PFSK-1 (cell line): Measurements from ENCODE around the gene SLC37A2.

Experiments
- FOXP2 ChIP-seq: optimal IDR thresholded peaks from 2 replicates; pipeline ENCODE3; 2011; ENCODE audit warnings: borderline replicate concordance, control low read depth, inconsistent platforms; ENCODE audit not compliant: insufficient read depth; ENCODE audit errors: extremely low read length, extremely low read depth
- POLR2AphosphoS5 ChIP-seq: IDR thresholded peaks from 2 replicates; pipeline ENCODE4 v1.6.1; 2012; ENCODE audit warnings: low read depth, mild to moderate bottlenecking, control low read depth, low read length, moderate library complexity
- SIN3A ChIP-seq: IDR thresholded peaks from 2 replicates; pipeline ENCODE4 v1.6.1; 2012; ENCODE audit warnings: mild to moderate bottlenecking, low read length, moderate library complexity, borderline replicate concordance; ENCODE audit not compliant: insufficient read depth
- TAF1 ChIP-seq: IDR thresholded peaks from 2 replicates; pipeline ENCODE4 v1.6.1; 2012; ENCODE audit warnings: low read length, control low read depth, borderline replicate concordance; ENCODE audit not compliant: insufficient read depth
- TF ChIP-seq, protein P1 (sequence below), 2 experiments: IDR thresholded peaks; 2 replicates each; pipeline versions ENCODE4 v1.6.1 to v1.8.0; 2011 to 2012; ENCODE audit warnings: low read depth in 2 of 2, low read length in 2 of 2, control low read depth in 1 of 2, inconsistent platforms in 1 of 2, mild to moderate bottlenecking in 1 of 2, moderate library complexity in 1 of 2; ENCODE audit not compliant: insufficient read depth in 1 of 2

The SLC37A2 gene

DNA sequence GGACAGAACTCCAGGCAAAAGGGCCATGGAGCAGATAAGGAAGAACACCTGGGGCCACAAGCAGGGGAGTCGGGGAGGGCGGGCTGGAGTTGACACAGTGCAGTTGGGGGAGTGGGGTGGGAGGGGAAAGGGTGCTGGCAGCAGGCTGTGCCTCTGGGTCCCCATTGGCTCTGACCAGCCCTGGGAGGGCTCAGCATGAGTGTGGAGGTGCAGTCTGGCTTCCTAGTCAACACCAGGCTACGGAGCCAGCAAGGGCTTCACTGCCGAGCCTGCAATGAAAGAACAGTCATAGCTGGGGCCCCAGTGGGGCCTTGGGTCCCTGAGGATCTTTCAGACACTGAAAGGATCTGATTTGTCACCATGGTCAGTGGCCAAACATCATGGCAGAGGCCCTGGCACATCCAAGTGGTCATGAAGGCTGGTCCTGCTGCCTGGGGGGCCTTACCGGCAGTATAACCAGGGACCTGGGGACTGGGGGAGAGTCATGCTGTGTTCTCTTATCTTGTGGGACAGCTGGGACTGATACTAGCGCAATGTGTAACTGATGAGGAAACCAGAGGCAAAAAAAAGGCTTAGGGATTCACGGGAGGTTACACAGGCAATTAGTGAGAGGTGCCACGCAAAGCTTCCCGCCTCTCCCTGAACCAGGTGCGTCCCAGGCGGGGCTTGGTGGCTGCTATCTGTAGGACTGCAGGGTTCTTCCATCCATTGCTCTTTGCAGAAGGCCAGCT is 11.6 kb downstream of the SLC37A2 start:
- no peak for TF ChIP-seq SIN3A
- no peak for TF ChIP-seq FOXP2
- no peak for TF ChIP-seq POLR2AphosphoS5
- TF ChIP-seq TAF1, result no peak
- TF ChIP-seq, protein P1, sequence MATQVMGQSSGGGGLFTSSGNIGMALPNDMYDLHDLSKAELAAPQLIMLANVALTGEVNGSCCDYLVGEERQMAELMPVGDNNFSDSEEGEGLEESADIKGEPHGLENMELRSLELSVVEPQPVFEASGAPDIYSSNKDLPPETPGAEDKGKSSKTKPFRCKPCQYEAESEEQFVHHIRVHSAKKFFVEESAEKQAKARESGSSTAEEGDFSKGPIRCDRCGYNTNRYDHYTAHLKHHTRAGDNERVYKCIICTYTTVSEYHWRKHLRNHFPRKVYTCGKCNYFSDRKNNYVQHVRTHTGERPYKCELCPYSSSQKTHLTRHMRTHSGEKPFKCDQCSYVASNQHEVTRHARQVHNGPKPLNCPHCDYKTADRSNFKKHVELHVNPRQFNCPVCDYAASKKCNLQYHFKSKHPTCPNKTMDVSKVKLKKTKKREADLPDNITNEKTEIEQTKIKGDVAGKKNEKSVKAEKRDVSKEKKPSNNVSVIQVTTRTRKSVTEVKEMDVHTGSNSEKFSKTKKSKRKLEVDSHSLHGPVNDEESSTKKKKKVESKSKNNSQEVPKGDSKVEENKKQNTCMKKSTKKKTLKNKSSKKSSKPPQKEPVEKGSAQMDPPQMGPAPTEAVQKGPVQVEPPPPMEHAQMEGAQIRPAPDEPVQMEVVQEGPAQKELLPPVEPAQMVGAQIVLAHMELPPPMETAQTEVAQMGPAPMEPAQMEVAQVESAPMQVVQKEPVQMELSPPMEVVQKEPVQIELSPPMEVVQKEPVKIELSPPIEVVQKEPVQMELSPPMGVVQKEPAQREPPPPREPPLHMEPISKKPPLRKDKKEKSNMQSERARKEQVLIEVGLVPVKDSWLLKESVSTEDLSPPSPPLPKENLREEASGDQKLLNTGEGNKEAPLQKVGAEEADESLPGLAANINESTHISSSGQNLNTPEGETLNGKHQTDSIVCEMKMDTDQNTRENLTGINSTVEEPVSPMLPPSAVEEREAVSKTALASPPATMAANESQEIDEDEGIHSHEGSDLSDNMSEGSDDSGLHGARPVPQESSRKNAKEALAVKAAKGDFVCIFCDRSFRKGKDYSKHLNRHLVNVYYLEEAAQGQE (IDR thresholded peaks at IDR 0.05; ENCODE audit: insufficient read depth in 1 of 2, low read depth in 2 of 2, low read length in 2 of 2), result no peak

DNA sequence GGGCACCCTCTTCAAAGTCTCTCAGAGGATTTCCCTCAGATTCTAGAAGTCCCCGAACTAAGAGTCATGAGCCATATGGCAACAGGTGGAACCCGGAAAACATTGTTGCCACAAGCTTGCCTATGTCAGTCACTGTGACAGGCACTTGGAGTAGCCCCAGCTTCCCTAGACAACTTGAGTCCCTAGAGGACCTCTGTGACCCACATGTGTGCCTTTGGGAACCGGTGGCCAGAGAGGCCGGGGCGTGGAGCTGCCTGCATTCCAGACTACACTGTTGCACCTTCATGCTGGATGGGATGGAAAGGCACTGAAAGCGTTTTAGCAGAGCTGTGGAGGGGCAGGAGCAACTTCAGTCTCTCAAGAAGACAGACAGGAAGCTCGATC is 12.1 kb downstream of the SLC37A2 start:
- no peak for TF ChIP-seq SIN3A
- TF ChIP-seq FOXP2, result no peak
- TF ChIP-seq POLR2AphosphoS5, result no peak
- TF ChIP-seq, protein P1 (IDR thresholded peaks at IDR 0.05; ENCODE audit: insufficient read depth in 1 of 2, low read depth in 2 of 2, low read length in 2 of 2), result no peak
- no peak for TF ChIP-seq TAF1

DNA sequence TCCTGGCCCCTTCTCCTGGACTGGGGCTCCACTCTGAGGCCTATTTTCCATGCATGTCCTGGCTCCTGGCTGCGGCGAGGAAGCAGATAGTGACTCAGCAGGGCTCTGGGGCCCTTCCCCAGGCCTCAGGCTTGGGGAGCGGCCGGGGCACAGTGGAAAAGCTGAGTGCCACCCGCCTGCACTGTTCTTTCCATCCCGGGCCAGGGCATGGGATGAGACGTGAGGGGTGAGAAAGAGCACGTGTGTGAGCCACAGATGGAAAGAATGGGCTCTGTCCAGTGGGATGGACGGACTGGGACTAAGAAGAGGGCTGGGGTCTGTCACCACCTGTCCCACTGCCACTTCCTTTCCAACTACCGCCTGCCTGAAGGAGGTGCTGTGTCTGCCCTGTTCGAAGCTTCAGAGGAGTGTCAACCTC is 12.8 kb downstream of the SLC37A2 start:
- TF ChIP-seq POLR2AphosphoS5, result no peak
- no peak for TF ChIP-seq SIN3A
- TF ChIP-seq, protein P1 (IDR thresholded peaks at IDR 0.05; ENCODE audit: insufficient read depth in 1 of 2, low read depth in 2 of 2, low read length in 2 of 2), result no peak
- TF ChIP-seq TAF1, result no peak
- no peak for TF ChIP-seq FOXP2

DNA sequence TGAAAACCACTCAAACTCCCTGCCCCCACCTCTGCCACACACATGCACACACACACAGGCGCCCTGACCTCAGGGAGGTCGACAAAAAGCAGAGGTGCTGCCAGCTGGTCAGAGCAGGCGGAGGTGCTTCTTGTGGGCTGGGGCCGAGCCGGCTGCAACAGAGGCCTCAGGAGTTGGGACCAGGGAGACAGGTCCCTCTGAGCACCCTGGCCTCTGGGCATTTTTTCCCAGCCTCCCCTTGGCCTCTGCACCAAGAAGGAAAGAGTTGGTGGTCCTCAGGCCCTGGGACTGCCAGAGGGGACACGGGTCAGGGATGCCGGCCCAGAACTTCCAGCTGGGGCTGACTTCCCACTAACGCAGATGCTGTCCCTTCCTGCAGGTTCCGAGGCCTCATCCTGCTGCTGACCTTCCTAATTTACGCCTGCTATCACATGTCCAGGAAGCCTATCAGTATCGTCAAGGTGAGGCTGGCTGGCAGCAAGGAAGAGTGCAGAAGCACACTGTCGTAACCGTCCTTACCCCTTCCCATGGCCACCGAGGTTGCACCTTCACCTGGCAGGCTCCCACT is 13.4 kb downstream of the SLC37A2 start:
- TF ChIP-seq, protein P1 (IDR thresholded peaks at IDR 0.05; ENCODE audit: insufficient read depth in 1 of 2, low read depth in 2 of 2, low read length in 2 of 2), result no peak
- TF ChIP-seq FOXP2 (no peak), POLR2AphosphoS5 (no peak), TAF1 (no peak), SIN3A (no peak)
